DMS79 (cell line): ENCODE measurements around the gene RUFY4.

ENCODE experiments used
- DNase-seq: peaks from one replicate; lab custom pipeline; 2025; lab: John Stamatoyannopoulos, UW

Gene RUFY4, protein sequence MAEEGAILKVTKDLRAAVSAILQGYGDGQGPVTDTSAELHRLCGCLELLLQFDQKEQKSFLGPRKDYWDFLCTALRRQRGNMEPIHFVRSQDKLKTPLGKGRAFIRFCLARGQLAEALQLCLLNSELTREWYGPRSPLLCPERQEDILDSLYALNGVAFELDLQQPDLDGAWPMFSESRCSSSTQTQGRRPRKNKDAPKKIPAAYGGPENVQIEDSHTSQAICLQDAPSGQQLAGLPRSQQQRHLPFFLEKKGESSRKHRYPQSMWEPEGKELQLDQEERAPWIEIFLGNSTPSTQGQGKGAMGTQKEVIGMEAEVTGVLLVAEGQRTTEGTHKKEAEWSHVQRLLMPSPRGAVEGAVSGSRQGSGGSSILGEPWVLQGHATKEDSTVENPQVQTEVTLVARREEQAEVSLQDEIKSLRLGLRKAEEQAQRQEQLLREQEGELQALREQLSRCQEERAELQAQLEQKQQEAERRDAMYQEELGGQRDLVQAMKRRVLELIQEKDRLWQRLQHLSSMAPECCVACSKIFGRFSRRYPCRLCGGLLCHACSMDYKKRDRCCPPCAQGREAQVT

DNA sequence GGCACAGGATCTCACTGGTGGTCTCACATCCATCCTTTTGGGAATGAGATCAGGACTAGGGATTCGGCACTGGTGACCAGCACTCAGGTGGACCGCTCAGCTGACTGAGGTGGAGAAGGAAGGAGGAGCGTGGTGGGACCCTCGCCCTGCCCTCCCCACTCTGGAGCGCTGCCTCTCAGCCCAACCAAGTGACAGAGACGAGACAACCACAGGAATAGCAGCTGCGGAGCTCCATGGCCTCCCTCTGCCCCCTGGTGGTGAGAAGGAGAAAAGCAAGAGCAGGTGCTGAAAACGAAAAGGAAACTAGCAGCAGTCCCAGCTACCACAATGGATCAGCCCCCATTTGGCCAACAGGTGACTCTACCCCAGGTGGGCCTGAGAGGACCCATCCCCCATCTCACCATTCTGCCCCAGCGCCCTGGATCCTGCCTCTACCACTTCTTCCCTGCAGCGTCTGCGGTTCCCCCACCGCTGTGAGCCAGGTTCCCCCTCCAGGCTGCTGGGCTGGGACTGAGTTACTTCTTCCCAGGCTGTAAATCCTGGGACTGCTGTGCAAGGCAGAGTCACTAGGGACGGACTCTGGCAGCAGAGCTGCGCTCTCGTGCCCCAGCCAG is at the start of gene RUFY4:
Gene RUFY4, plus strand, starts transcription at position 533 of the 614 bp plus-strand sequence. CDS start 1,353 bp downstream, outside the sequence.
- DNase-seq = peak; percentile 44

DNA sequence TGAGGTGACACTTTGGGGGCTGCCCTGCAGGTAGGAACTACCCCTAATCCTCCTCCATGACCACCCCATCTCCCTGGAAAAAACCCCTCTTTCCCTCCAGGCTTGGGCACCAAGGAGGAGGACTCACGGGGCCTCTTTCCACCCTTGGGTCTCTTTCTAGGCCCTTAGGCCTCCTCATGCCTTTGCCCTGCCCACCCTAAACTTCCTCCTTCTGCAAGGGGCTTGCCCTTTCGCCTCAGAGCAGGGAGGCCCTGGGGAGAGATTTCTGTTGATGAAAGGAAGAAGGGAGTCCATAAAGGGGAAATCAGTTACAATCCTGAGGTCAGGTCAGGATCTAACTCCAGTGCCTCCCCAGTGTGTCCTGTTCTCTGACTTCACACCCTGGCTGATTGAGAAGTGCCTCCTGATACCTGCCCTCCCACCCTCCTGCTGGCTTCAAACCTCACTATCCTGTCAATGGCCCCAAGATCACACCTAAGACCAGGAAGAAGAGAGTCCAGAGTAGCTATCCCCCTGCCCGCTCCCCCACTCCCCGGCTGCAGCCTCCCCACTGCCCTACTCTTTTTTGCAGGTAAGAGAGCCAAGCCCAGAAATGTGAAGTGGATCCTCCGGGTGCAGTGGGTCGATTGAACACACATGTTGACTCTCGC is 49.5 kb upstream of the RUFY4 start:
- no peak for DNase-seq

DNA sequence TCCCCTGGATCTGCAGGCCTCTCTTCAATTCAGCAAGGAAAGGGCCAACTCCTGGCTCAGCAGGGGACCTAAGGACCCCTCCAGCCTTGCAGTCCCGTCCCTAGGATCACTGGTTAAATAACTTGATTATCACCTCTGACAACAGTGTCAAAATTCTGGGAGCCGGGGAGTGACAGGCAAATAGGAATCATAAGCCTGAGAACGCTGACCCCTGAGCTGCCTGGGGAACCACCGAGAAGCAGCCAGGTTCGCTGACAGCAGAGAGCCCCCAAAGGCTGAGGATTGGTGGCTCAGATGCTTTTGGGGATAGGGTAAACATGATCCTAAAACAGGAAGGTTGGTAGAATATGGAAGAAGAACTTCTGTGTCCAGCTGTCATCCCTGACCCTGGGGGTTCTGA is 48.8 kb upstream of the RUFY4 start:
- DNase-seq = no peak

DNA sequence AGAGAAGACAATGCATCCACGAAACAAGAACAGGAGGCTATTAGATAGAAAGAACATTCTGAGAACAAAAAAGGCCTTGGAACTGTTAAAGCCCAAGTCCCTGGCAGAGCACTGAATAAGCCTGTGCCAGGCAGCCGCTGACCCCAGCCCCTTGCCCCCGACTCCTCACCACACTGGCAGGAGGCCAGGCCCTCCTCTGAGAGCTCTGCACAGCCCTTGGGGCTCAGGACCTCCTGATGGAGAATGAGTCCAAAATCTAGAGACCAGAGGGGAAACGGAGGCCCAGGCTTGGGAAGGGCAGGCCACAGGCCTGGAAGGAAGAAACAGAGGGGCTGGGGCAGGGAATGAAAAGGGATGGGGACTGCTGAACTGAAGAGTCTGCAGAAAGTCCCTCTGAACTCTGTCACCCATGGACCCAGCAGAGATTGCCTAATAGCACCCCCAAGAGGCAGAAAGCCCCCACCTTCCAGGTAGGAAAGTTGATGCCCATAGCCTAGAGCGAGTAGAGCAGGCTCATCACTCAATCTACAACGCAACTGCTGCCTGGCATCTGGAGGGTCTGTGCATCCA is 48.0 kb upstream of the RUFY4 start:
- DNase-seq = no peak

DNA sequence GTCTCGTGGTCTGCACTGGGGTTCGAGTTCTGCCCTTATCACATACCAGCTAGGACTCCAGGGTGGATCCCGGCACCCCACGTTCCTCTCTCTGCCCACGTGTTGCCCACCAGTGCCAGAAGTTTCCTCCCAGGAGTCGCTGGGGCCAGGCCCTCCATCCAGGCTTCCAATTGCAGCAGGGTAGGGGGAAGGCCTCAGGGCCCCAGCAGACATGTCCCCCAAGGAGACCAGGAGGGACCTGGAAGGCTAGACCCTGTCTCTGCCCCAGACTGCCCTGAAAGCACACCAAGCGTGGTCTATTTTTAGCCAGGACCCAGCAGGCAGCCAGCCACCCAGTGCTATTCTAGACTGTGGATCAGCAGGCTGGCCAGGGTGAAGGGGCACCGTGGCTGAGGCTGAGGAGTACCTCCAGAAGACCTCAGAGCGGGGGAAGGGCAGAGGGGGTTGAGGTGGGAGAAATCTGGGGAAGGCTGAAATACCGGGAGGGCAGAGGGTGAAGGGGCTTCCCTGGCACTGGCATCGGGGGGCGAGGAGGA is 47.4 kb upstream of the RUFY4 start:
- no peak for DNase-seq

DNA sequence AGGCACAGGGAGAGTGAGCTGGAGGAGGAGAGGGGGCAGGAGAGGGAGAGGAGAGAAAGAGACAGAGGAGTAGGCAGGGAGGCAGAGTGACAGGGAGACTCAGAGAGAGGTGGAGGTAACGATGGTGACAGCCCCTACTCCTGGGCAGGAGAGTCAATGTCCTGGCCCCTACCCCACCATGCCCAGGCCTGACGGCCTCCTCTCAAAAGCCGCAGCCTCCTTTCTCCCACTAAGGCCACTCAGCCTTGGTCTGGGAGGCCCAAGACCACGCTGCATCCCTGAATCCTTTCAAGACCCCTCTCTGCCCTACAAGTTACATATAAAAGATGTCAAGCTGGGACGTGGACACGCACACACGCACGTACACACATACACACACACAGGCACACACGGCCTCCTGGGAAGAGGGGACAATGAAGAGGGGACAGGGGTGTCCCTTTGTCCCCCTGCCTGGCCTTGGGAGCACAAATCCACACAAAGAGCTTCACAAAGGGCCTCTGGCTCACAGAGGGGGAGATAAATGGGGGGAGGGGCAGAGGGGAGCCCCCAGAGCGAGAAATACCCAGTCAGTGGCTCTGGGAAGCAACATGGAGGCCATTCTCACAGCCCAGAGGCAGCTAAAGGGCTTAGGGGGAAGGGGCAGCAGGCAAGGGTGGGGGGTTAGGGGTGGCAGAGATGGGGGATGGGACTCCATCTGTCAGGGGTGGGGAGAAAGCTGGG is 46.8 kb upstream of the RUFY4 start:
- DNase-seq = no peak

DNA sequence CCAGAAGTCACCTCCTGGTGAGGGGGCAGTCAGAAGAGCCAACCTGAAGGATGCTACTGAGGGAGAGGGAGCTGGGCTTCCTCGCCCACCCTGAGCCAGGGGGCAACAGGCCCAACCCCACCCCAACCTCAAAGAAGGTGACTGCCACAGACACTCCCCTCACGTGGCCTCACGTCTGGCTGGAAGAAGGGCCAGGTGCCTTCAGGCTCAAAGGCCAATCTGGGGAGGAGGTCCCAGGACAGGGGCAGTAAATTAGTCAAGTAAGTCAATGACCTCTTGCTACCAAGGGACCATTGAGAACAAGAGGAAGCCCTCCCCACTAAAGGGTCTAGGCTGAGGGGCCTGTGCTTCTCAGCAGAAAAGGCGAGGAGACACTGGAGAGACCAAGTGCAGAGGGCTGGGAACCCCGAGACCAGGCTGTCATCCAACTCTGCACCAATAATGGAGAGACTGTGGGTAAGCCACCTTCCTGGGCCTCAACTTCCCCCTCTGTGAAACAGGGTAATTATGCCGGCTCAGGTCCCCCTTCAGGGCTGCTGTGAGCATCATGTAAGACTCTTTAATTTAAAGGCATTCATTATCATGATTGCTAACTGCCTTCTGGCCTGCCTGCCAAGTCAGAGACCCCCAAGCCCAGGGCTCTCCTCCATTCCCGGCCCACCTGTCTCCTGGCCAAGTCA is 46.1 kb upstream of the RUFY4 start:
- no peak for DNase-seq

DNA sequence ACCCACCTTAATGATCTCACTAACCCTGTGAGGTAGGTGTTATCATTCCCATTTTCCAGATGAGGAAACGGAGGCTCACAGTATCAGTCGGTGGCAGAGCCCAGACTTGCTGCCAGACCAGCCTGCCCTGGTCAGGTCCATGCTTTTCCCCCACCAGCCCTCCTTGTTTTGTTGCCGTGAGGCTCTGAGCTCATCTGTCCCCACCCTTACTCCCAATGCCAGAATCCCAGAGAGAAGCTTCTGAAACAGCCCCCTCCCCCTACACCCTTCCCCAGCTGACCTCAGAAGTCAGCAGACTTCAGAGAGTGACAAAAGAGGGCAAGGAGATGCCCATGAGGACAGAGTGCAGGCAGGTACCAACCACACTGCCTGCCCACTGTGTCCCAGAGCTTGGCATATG is 45.4 kb upstream of the RUFY4 start:
- no peak for DNase-seq

DNA sequence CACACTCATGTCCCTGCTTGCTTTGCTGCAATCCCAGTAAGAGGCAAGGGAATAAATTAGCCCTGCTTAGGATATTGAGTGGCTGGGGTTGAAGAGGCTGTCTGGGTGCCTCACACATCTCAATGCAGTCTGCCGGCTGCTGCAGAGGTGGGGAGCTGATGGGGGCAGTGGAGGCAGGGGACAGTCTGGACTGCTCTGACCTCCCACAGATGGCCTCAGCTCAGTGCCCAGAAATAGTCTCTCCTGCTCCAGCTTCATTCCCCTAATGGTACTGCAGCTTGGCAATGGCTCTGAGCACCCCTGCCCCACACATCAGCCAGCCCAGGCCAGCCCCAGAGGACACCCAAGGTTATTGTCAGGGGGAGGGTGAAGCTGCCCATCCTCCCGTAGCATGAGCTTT is 44.7 kb upstream of the RUFY4 start:
- DNase-seq = no peak

DNA sequence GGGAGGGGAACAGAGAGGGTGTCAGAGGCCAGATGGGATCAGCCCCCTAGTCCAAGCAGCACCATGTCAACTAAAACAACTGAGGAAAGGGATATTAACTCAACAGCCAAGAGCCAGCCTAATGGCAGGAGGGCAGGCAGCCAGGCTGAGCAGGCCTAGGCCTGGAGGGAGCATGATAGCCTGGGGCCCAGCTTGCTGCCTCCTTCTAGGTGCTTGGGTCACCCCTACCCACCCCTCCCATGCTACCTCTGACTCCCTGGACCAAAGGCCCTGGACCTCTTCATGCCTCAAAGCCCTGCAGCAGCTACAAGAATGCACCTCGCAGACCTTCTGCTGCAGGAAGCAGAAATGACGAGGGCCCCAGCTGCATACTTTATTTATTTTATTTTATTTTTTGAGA is 44.2 kb upstream of the RUFY4 start:
- no peak for DNase-seq

DNA sequence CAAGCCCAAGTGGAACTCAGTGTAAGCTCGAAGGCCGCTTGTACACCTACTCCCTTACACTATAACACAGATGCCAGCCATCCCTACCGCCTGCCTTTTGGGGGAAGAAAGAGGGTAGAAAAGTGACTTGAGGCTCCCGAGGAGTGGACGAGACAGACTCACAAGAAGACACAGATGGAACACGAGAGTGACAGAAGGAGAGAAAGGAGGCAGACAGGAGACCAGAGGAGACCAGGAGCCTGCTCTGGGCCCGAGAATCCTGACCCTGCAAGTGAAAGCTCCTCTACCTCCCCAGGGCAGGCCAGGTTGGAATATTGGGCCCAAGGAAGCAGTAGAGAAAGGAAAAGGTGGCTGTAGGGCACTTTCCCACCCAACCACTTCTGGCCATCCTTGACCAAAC is 42.8 kb upstream of the RUFY4 start:
- no peak for DNase-seq

DNA sequence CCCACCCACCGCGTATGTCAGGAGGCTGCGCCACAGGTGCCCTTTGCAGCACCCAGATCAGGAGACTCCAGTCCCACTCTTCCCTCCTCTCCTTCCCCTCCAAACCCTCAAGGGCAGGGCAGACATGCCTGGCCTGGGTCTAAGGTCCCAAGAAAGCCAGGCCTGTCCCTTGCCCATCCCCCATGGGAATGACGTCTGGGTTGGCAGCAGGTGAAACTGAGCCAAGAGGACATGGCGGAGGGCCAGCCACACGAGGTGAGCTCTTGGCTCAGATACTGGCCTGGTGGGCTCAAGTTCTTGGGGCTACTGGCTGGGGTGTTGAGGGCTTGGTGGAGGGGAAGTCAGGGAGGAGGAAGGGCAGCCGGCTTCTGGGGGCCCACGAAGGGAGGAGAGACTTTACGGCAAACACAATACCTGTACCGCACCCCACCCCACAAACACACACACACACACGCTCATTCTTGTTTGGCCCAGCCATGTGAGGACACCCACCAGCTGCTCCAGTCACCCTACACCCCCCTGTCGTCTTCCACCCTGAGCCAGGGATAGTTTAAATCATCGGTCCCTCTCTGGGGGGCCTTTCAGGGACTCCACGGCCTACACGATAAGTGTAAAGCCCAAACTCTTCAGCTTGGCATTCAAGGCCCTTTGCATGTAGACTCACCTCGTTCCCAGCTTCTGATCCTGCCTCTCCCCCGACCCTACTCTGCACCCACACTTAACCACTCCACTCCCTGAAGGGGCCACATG is 42.2 kb upstream of the RUFY4 start:
- no peak for DNase-seq

DNA sequence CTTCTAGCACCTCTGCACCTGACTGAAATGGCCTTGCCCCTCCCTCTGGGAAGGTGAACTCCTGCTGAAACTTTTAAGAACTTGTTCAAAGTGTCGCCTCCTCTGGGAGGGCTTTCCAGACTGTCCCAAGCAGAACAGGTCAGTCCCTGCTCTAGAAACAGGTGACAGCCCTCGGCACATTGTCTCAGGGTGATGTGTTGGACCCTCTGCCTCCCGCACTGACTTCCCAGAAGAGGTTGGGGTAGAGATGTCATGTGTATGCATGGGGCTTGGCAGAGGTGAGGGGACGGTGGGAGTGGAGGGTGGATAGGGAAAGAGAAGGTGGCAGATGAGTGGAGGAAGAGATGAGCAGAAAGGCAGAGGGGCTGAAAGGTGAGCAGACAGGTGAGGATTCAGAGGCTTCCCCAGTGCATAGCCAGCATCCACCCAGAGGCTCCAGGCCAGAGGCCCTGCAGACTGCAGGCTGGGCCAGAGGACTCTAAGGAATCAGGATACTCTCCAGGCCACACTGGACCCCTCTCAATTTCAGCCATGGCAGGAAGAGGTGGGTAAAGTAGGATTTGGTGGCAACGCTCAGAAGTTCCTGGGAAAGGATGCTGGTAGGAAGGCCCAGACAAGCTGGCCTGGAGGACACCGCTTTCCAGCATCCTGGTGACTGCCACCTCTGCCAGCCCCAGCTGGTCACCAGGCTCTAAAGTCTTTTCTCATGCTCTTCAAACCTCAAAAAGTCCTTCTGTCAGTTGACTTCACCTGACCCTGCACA is 41.4 kb upstream of the RUFY4 start:
- DNase-seq = no peak

DNA sequence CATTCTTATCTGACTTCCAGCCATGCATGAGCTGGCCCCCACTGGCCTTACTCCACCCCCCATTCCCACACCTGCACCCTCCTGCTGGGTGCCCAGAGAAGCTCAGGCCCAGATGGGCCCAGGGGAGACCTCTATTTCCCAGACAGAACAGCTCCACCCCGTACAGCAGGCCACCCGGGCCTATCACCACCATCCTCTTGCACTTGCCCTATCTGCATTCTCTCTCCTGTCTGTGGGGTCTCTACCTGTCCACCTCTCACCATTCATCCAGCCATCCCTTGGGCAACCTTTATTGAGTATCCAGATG is 40.9 kb upstream of the RUFY4 start:
- no peak for DNase-seq

DNA sequence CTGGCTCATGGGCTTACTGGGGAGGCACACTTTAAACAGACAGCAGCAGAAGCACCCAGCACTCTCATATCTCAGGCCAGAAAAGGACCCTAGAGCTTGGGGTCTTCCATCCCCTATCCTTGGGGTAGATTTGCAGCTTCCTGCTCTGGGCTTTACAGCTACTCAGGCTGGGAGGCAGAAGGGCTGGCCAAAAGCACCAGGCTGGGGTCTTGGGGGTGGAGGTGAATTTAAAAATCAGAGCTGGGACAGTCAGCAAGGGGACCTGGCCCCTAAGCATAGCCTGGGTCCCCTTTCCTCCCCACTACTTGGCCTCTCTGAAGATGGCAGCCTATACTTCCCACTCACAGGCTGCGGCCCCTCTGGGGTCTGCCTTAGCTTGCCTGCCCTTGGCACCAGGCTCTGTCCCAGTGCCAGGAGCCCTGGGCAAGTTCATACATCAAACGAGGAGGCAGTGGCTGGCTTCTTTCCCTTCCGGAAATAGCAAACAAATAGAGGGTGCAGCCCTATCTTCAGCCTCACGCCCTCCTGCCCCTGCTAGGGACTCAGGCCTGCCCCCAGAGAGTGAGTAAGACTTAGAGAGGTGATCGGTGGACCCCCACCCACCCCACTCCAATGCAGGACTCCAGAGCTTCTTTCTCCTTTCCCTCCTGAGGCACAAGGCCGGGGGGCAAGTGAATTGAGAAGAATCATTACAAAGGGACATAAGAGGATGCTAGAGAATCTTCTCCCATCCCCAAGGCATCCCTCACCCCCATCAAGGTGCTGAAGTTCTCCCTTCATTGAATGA is 40.3 kb upstream of the RUFY4 start:
- DNase-seq = no peak

DNA sequence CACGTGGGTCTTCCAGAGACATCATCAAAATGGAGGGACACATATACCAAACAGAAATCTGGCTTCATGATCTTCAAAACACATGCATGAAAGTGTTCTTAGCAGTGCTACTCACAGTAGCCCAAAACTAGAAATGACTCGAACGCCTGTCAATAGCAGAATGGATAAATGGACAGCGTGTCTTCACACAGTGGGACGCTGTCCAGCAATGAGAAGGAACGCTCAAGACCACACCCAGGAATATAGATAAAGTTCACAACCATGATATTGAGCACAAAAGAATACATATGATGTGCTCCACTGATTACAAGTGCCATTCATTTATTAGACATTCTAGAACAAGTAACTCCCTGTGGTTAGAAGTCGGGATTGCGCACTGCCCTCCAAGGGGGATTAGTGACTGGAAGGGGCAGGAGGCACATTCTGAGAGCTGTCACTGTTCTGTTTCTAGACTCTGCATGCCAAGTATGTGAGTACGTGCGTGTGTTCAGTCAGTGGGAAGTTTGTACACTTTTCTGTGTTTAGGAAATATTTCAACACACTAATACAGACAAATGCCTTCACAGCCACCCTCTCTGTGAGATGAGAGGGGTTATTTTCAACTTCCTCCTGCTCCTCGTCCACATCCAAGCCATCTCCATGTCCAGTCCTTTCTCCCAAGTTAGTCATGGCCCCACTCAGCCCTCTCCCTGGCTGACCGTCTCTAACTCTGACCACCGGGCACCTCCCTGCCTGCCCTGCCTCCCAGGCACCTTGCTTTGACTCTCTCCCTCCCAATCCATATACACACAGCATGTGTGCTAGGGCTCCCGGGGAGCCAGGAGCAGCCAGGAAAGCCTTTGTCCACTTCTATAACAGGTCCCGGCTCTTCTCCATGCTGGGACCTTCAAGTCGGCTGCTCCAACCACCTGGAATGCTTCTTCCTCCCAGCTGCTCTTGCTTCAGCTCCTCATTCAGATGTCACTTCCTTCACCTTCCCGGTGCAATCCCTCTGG is 39.4 kb upstream of the RUFY4 start:
- no peak for DNase-seq

DNA sequence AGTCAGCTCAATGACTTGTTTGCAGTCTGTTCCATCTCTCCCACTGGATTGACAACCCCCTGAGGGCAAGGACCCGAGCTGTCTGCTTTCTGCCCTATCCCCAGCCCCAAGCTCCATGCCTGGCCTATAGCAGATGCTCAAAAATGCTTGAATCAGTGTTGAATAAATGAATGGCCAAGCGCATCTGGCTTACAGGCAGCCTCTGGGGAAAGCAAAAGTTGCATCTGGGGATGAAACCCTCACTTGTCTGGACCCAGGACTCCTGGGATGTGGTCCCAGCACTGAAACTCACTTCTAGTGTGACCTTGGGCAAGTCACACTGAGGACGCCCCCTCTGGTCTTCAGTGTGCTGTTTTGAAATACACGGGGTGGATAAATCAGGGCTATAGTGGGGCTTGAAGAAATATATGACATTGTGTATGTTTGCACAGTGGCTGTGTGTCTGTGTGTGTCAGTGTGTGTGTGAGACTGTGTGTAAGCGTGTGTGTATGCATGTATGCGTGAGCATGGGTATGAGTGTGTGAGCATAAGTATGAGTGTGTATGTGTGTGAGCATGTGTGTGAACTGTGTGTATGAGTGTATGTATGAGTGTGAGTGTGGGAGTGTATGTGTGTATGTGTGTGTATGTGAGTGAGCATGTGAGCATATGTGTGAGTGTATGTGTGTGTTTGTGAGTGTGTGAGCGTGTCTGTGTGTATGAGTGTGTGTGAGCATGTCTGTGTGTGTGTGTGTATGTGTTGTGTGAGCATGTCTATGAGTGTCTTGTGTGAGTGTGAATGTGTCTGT is 38.5 kb upstream of the RUFY4 start:
- DNase-seq = no peak
